SKM-1 (cell line): ENCODE results near the gene ACER3.
"Not testable (repeated sequence)": the region's sequence is repeated elsewhere in the genome, so short reads cannot be mapped to it uniquely, and the experiment has no call there.

Experiments used
- DNase-seq: peaks from one replicate; lab custom pipeline; 2025; ENCODE audit not compliant: unreplicated experiment; lab: John Stamatoyannopoulos, UW

The ACER3 gene

GRCh38 chr11:76872959-76873827 is 12.5 kb downstream of the ACER3 start:
- no peak for DNase-seq

- DNase-seq, result no peak
Measured at GRCh38 chr11:76878014-76878413, 17.3 kb downstream of the ACER3 start.

- DNase-seq, result no peak
Measured at GRCh38 chr11:76880314-76880713, 19.6 kb downstream of the ACER3 start.

- no peak for DNase-seq
Measured at GRCh38 chr11:76880956-76881355, 20.2 kb downstream of the ACER3 start.

GRCh38 chr11:76885390-76886097 is 24.8 kb downstream of the ACER3 start:
- no peak for DNase-seq

GRCh38 chr11:76888989-76889388 is 28.3 kb downstream of the ACER3 start:
- no peak for DNase-seq

- no peak for DNase-seq
Measured at GRCh38 chr11:76889411-76889975, 28.8 kb downstream of the ACER3 start.

GRCh38 chr11:76890329-76890728 is 29.6 kb downstream of the ACER3 start:
- no peak for DNase-seq

- DNase-seq, result no peak
Measured at GRCh38 chr11:76891285-76891684, 30.6 kb downstream of the ACER3 start.

- DNase-seq, result no peak
Measured at GRCh38 chr11:76891793-76892192, 31.1 kb downstream of the ACER3 start.

- DNase-seq, result no peak
Measured at GRCh38 chr11:76892306-76892705, 31.6 kb downstream of the ACER3 start.

GRCh38 chr11:76897233-76897632 is 36.5 kb downstream of the ACER3 start:
- no peak for DNase-seq

GRCh38 chr11:76901144-76901543 is 40.4 kb downstream of the ACER3 start:
- no peak for DNase-seq

GRCh38 chr11:76901622-76902021 is 40.9 kb downstream of the ACER3 start:
- DNase-seq, result not testable (repeated sequence)

GRCh38 chr11:76902121-76903014 is 41.6 kb downstream of the ACER3 start:
- no peak for DNase-seq

GRCh38 chr11:76903325-76903724 is 42.6 kb downstream of the ACER3 start:
- no peak for DNase-seq

GRCh38 chr11:76910620-76911414 is 50.1 kb downstream of the ACER3 start:
- no peak for DNase-seq

GRCh38 chr11:76911415-76911808 is 50.7 kb downstream of the ACER3 start:
- DNase-seq, result no peak

GRCh38 chr11:76916712-76917111 is 56.0 kb downstream of the ACER3 start:
- DNase-seq, result no peak

- DNase-seq, result peak; percentile 40
Measured at GRCh38 chr11:76918941-76919386, 58.2 kb downstream of the ACER3 start.
